HepG2 (cell line): Measurements from ENCODE around the gene SAPCD2. TPM values are rescaled to one million over a fixed set of nuclear protein-coding genes. Genes with fewer than 3 reads are reported as not detected.

Source experiments
- AKNA ChIP-seq: sonication (generic); formaldehyde crosslinking; IDR thresholded peaks from 2 replicates; pipeline ENCODE4 v1.4.0; 2020; ENCODE audit warnings: missing genetic modification reagents, borderline replicate concordance
- ETS1 ChIP-seq: sonication (generic); formaldehyde crosslinking; IDR thresholded peaks from 2 replicates; pipeline ENCODE4 v1.4.0; 2020; ENCODE audit warnings: missing genetic modification reagents
- ETV6 ChIP-seq: sonication (generic); formaldehyde crosslinking; conservative IDR thresholded peaks from 2 replicates; pipeline ENCODE4 v1.4.0; 2020; ENCODE audit warnings: missing genetic modification reagents
- HNF4A ChIP-seq: sonication (generic); formaldehyde crosslinking; IDR thresholded peaks from 2 replicates; pipeline ENCODE4 v1.4.0; 2020; ENCODE audit warnings: missing genetic modification reagents
- HNF4G ChIP-seq, 2 experiments: sonication (generic) in 1 of 2; formaldehyde crosslinking in 1 of 2; IDR thresholded peaks; 2 replicates each; pipeline versions ENCODE4 v1.4.0 to v1.6.1; 2011 to 2020; ENCODE audit warnings: borderline replicate concordance in 2 of 2, low read depth in 2 of 2, mild to moderate bottlenecking in 2 of 2, low read length in 1 of 2, missing genetic modification reagents in 1 of 2, moderate library complexity in 1 of 2
- HNRNPH1 ChIP-seq: fragments of 200-400 bp; formaldehyde crosslinking; optimal IDR thresholded peaks from 2 replicates; pipeline ENCODE3; 2017; ENCODE audit warnings: mild to moderate bottlenecking, low read depth, low read length
- KAT2B ChIP-seq: fragments of 150-350 bp; IDR thresholded peaks from 2 replicates; pipeline ENCODE4 v1.6.1; 2014; ENCODE audit warnings: low read depth, low read length, borderline replicate concordance
- NCOR1 ChIP-seq: fragments of 200-600 bp; sonication (generic); IDR thresholded peaks from 2 replicates; pipeline ENCODE4 v1.7.0; 2017; ENCODE audit warnings: antibody characterized with exemption, low read length, borderline replicate concordance
- NONO ChIP-seq, 2 experiments: fragments of 450-650 bp in 1 of 2; sonication (generic) in 1 of 2; formaldehyde crosslinking in 1 of 2; IDR thresholded peaks in 1 of 2; conservative IDR thresholded peaks in 1 of 2; 2 replicates each; pipeline versions ENCODE4 v1.6.1 to v1.8.0; 2017 to 2022; ENCODE audit warnings: mild to moderate bottlenecking in 1 of 2, missing genetic modification reagents in 1 of 2, moderate library complexity in 1 of 2
- PRMT3 ChIP-seq: sonication (generic); formaldehyde crosslinking; IDR thresholded peaks from 2 replicates; pipeline ENCODE4 v1.8.1; 2022; ENCODE audit warnings: low read depth, mild to moderate bottlenecking, moderate library complexity, missing genetic modification reagents, borderline replicate concordance
- ZNF607 ChIP-seq: sonication (generic); formaldehyde crosslinking; IDR thresholded peaks from 2 replicates; pipeline ENCODE4 v1.5.1; 2020; ENCODE audit warnings: missing genetic modification reagents, mild to moderate bottlenecking, borderline replicate concordance
- ZNF687 ChIP-seq: sonication (generic); formaldehyde crosslinking; IDR thresholded peaks from 2 replicates; pipeline ENCODE4 v1.5.1; 2020; ENCODE audit warnings: mild to moderate bottlenecking, missing genetic modification reagents, moderate library complexity
- ZSCAN31 ChIP-seq: sonication (generic); formaldehyde crosslinking; IDR thresholded peaks from 2 replicates; pipeline ENCODE4 v1.5.0; 2020; ENCODE audit warnings: low read depth, mild to moderate bottlenecking, missing genetic modification reagents
- polyA plus RNA-seq, 8 experiments: library from polyadenylated mRNA; depleted of rRNA in 3 of 8; stranded (reverse) in 7 of 8; unstranded in 1 of 8; fragments of >200 nt; fragmentation: Illumina TruSeq in 4 of 8; extraction: Trizol in 4 of 8; gene quantifications; 2 replicates each; pipeline versions ENCODE4 v1.2.1 to v1.2.3, GENCODE V29; 2011 to 2016; ENCODE audit warnings: low read depth in 4 of 8, missing spikeins in 1 of 8, mixed read lengths in 1 of 8; ENCODE audit not compliant: insufficient read depth in 1 of 8
- total RNA-seq, 5 experiments: library from RNA; depleted of rRNA; stranded (reverse); fragments of >200 nt; fragmentation: Illumina TruSeq; extraction: Trizol; gene quantifications; 2 replicates each; pipeline ENCODE4 v1.2.3, GENCODE V29; 2016; ENCODE audit warnings: low read depth in 1 of 5
- TF ChIP-seq, protein P1 (sequence below): IDR thresholded peaks from 2 replicates; pipeline ENCODE4 v1.6.1; 2012; ENCODE audit warnings: inconsistent platforms
- TF ChIP-seq, protein P2 (sequence below): sonication (generic); formaldehyde crosslinking; conservative IDR thresholded peaks from 2 replicates; pipeline ENCODE4 v1.8.0; 2022; ENCODE audit warnings: low read depth, missing genetic modification reagents

Gene SAPCD2
- total and polyA plus RNA-seq, 2 of the 13 experiments (the other 11 are each of a cell fraction or from before 2014, with no cell fraction given) = 21.9 to 42.8 TPM

GRCh38 chr9:137107312-137107921 is 37.1 kb upstream of the SAPCD2 start (continued):
- TF ChIP-seq AKNA = no peak
- no peak for TF ChIP-seq KAT2B
- TF ChIP-seq NCOR1 = no peak
- TF ChIP-seq NONO (IDR thresholded peaks at IDR 0.05) = no peak
- no peak; the same call in 1 of the 2 replicates for TF ChIP-seq NONO (CRISPR knock-in tag; conservative IDR thresholded peaks at IDR 0.05)
- TF ChIP-seq, protein P1, sequence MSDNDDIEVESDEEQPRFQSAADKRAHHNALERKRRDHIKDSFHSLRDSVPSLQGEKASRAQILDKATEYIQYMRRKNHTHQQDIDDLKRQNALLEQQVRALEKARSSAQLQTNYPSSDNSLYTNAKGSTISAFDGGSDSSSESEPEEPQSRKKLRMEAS = no peak
- peak; percentile 44; the same call in 1 of the 2 replicates for TF ChIP-seq ZNF687 (CRISPR knock-in tag)
- 0 out of 2 replicates have a peak, but pooled peaks have one; percentile 55 for TF ChIP-seq ZNF607 (CRISPR knock-in tag)
- no peak for TF ChIP-seq HNRNPH1
- TF ChIP-seq ETS1 = no peak
- peak; percentile 47; the same call in 1 of the 2 replicates for TF ChIP-seq HNF4G (IDR thresholded peaks at IDR 0.05; ENCODE audit: borderline replicate concordance, low read depth, low read length)
- no peak for TF ChIP-seq HNF4G (CRISPR knock-in tag; IDR thresholded peaks at IDR 0.05; ENCODE audit: borderline replicate concordance, low read depth)
- TF ChIP-seq HNF4A (CRISPR knock-in tag) = peak; percentile 66; the same call in 1 of the 2 replicates
- TF ChIP-seq ZSCAN31 (CRISPR knock-in tag) = no peak
- TF ChIP-seq, protein P2, sequence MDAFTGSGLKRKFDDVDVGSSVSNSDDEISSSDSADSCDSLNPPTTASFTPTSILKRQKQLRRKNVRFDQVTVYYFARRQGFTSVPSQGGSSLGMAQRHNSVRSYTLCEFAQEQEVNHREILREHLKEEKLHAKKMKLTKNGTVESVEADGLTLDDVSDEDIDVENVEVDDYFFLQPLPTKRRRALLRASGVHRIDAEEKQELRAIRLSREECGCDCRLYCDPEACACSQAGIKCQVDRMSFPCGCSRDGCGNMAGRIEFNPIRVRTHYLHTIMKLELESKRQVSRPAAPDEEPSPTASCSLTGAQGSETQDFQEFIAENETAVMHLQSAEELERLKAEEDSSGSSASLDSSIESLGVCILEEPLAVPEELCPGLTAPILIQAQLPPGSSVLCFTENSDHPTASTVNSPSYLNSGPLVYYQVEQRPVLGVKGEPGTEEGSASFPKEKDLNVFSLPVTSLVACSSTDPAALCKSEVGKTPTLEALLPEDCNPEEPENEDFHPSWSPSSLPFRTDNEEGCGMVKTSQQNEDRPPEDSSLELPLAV (CRISPR knock-in tag) = no peak
- no peak for TF ChIP-seq PRMT3
- no peak for TF ChIP-seq ETV6
